HUES48 (cell line): ENCODE measurements around the gene PTBP3.
"Not testable (repeated sequence)": the region's sequence is repeated elsewhere in the genome, so short reads cannot be mapped to it uniquely, and the experiment has no call there.

ENCODE experiments used
- H3K27ac ChIP-seq: one replicate; pipeline ENCODE4 v1.7.0; 2013; ENCODE audit warnings: low read depth, low read length, inconsistent platforms
- H3K27me3 ChIP-seq: 2 replicates; pipeline ENCODE4 v1.6.1; 2013; ENCODE audit warnings: mild to moderate bottlenecking, low read length; ENCODE audit not compliant: control insufficient read depth, insufficient read depth
- H3K36me3 ChIP-seq: 2 replicates; pipeline ENCODE4 v1.6.1; 2013; ENCODE audit warnings: low read length; ENCODE audit not compliant: control insufficient read depth, insufficient read depth
- H3K4me1 ChIP-seq: 2 replicates; pipeline ENCODE4 v1.6.1; 2013; ENCODE audit warnings: mild to moderate bottlenecking, low read length; ENCODE audit not compliant: control insufficient read depth, insufficient read depth
- H3K4me3 ChIP-seq: 2 replicates; pipeline ENCODE4 v1.5.1; 2013; ENCODE audit warnings: mild to moderate bottlenecking, low read depth, low read length
- H3K9ac ChIP-seq: 2 replicates; pipeline ENCODE4 v1.6.1; 2013; ENCODE audit warnings: mild to moderate bottlenecking, low read depth, low read length, moderate library complexity
- H3K9me3 ChIP-seq: 2 replicates; pipeline ENCODE4 v1.6.1; 2013; ENCODE audit warnings: low read length; ENCODE audit not compliant: control insufficient read depth, insufficient read depth

PTBP3 gene

GRCh38 chr9:112375361-112375760 lies 41.9 kb upstream of the PTBP3 start:
- H3K36me3 ChIP-seq = no peaks in the 10 kb centered on the region
- H3K27me3 ChIP-seq = no peaks in the 10 kb centered on the region
- H3K4me1 ChIP-seq = peaks cover 15% of the 10 kb centered on the region
- no peak overlapping the region for H3K27ac ChIP-seq
- no peaks in the 10 kb centered on the region for H3K9me3 ChIP-seq
- H3K4me3 ChIP-seq = no peak overlapping the region
- H3K9ac ChIP-seq = no peak overlapping the region

GRCh38 chr9:112374232-112374631 lies 40.8 kb upstream of the PTBP3 start:
- H3K4me3 ChIP-seq, H3K36me3 ChIP-seq, H3K9ac ChIP-seq, H3K27ac ChIP-seq, H3K9me3 ChIP-seq, H3K27me3 ChIP-seq: not testable (repeated sequence)
- peaks cover 15% of the 10 kb centered on the region for H3K4me1 ChIP-seq

- H3K27me3 ChIP-seq, H3K9ac ChIP-seq, H3K36me3 ChIP-seq, H3K9me3 ChIP-seq, H3K27ac ChIP-seq, H3K4me3 ChIP-seq: not testable (repeated sequence)
- peaks cover 14% of the 10 kb centered on the region for H3K4me1 ChIP-seq
These were observed 40.2 kb upstream of the PTBP3 start for GRCh38 chr9:112373666-112374065.

GRCh38 chr9:112371060-112371459 lies 37.6 kb upstream of the PTBP3 start:
- peaks cover 4% of the 10 kb centered on the region; the same call in 1 of the 2 replicates for H3K9me3 ChIP-seq
- no peak overlapping the region for H3K27ac ChIP-seq
- no peak overlapping the region for H3K9ac ChIP-seq
- no peaks in the 10 kb centered on the region for H3K4me1 ChIP-seq
- no peaks in the 10 kb centered on the region for H3K27me3 ChIP-seq
- H3K4me3 ChIP-seq = no peak overlapping the region
- H3K36me3 ChIP-seq = no peaks in the 10 kb centered on the region

GRCh38 chr9:112369817-112370216 lies 36.4 kb upstream of the PTBP3 start:
- Histone ChIP-seq H3K4me3 (no peak overlapping the region), H3K27ac (no peak overlapping the region), H3K4me1 (no peaks in the 10 kb centered on the region), H3K9ac (no peak overlapping the region), H3K9me3 (peaks cover 4% of the 10 kb centered on the region; the same call in 1 of the 2 replicates), H3K27me3 (no peaks in the 10 kb centered on the region), H3K36me3 (no peaks in the 10 kb centered on the region)

GRCh38 chr9:112367465-112367864 lies 34.0 kb upstream of the PTBP3 start:
- H3K36me3 ChIP-seq = no peaks in the 10 kb centered on the region
- no peaks in the 10 kb centered on the region for H3K4me1 ChIP-seq
- H3K9ac ChIP-seq = no peak overlapping the region
- no peak overlapping the region for H3K4me3 ChIP-seq
- no peaks in the 10 kb centered on the region for H3K27me3 ChIP-seq
- peaks cover 4% of the 10 kb centered on the region; the same call in 1 of the 2 replicates for H3K9me3 ChIP-seq
- H3K27ac ChIP-seq = no peak overlapping the region

GRCh38 chr9:112366591-112366990 lies 33.2 kb upstream of the PTBP3 start:
- H3K27ac ChIP-seq = no peak overlapping the region
- no peaks in the 10 kb centered on the region for H3K36me3 ChIP-seq
- H3K27me3 ChIP-seq = no peaks in the 10 kb centered on the region
- no peak overlapping the region for H3K9ac ChIP-seq
- H3K9me3 ChIP-seq = peaks cover 4% of the 10 kb centered on the region; the same call in 1 of the 2 replicates
- no peak overlapping the region for H3K4me3 ChIP-seq
- no peaks in the 10 kb centered on the region for H3K4me1 ChIP-seq

GRCh38 chr9:112365257-112365656 lies 31.8 kb upstream of the PTBP3 start:
- H3K4me3 ChIP-seq, H3K9me3 ChIP-seq, H3K27me3 ChIP-seq, H3K4me1 ChIP-seq, H3K9ac ChIP-seq, H3K27ac ChIP-seq, H3K36me3 ChIP-seq: not testable (repeated sequence)

- H3K27ac ChIP-seq = no peak overlapping the region
- H3K4me3 ChIP-seq = no peak overlapping the region
- no peaks in the 10 kb centered on the region for H3K4me1 ChIP-seq
- H3K27me3 ChIP-seq = no peaks in the 10 kb centered on the region
- no peak overlapping the region for H3K9ac ChIP-seq
- H3K36me3 ChIP-seq = no peaks in the 10 kb centered on the region
- peaks cover 4% of the 10 kb centered on the region; the same call in 1 of the 2 replicates for H3K9me3 ChIP-seq
These were observed 31.3 kb upstream of the PTBP3 start for GRCh38 chr9:112364761-112365160.

- Histone ChIP-seq H3K4me3 (no peak overlapping the region), H3K36me3 (no peaks in the 10 kb centered on the region), H3K27me3 (no peaks in the 10 kb centered on the region), H3K9ac (no peak overlapping the region), H3K27ac (no peak overlapping the region), H3K9me3 (no peaks in the 10 kb centered on the region), H3K4me1 (no peaks in the 10 kb centered on the region)
These were observed 28.2 kb upstream of the PTBP3 start for GRCh38 chr9:112361601-112362000.

GRCh38 chr9:112360047-112360804 lies 26.8 kb upstream of the PTBP3 start:
- no peaks in the 10 kb centered on the region for H3K4me1 ChIP-seq
- H3K4me3 ChIP-seq = no peak overlapping the region
- H3K27ac ChIP-seq = no peak overlapping the region
- no peaks in the 10 kb centered on the region for H3K9me3 ChIP-seq
- H3K27me3 ChIP-seq = no peaks in the 10 kb centered on the region
- H3K36me3 ChIP-seq = no peaks in the 10 kb centered on the region
- no peak overlapping the region for H3K9ac ChIP-seq
